Pulmonary artery endothelial cell (primary cell): Measurements from ENCODE around the gene EVI5. TPM values are rescaled to one million over a fixed set of nuclear protein-coding genes. Genes with fewer than 3 reads are reported as not detected.
"Not testable (repeated sequence)": the region's sequence is repeated elsewhere in the genome, so short reads cannot be mapped to it uniquely, and the experiment has no call there.

Source experiments
- DNase-seq: peaks from one replicate; pipeline ENCODE4 v3.0.0-alpha.2; 2011; ENCODE audit warnings: low read depth, low spot score
- total RNA-seq: library from RNA; depleted of rRNA; stranded (reverse); fragments of >200 nt; gene quantifications from 2 replicates; pipeline ENCODE4 v1.2.3, GENCODE V29; 2014

Gene EVI5
- total RNA-seq, 1 donor from 2014 or later, result 82.3 TPM

GRCh38 chr1:92527670-92528069 is 257.2 kb downstream of the EVI5 start:
- no peak for DNase-seq

GRCh38 chr1:92524944-92525590 is 259.8 kb downstream of the EVI5 start:
- DNase-seq, result not testable (repeated sequence)

GRCh38 chr1:92519043-92519442 is 265.9 kb downstream of the EVI5 start:
- no peak for DNase-seq

DNA sequence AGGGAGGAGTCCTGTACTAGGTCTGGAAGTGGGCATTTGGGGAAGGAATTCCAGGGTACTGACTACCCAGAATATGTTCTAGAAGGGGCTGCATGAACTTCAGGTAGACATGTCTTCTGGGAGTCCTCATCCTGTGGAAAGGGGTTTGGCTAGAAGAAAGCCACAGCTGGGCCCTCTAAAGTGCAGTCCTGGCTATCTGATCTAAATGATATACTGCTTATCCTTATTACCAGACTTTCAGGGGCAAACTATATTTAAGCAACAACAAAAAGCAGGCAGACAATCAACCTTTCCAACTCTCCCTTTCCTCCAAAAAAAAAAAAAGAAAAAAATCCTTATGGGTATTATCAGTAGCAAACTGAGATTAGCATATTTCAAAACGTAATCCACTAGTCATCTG is 268.3 kb downstream of the EVI5 start:
- DNase-seq, result no peak

DNA sequence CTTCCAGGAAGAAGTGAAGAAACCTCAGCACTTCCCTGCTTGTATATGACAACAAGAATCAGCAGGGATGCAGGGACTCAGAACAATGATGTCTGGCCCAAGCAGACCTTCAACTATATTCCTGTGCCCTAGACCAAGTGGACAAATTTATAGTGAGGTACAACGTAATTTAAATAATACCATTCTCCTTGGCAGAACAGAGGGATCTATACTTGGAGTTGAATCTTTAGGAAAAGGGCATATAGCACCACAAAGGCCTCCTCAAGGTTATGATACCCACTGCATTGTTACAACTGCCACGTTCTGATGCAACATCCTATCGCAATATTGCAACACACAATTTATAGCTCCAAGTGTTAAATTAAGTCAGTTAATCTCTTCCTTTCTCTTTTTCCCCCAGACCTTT is 269.1 kb downstream of the EVI5 start:
- DNase-seq, result no peak

- DNase-seq, result no peak
Measured at GRCh38 chr1:92511541-92511940, 273.4 kb downstream of the EVI5 start.

DNA sequence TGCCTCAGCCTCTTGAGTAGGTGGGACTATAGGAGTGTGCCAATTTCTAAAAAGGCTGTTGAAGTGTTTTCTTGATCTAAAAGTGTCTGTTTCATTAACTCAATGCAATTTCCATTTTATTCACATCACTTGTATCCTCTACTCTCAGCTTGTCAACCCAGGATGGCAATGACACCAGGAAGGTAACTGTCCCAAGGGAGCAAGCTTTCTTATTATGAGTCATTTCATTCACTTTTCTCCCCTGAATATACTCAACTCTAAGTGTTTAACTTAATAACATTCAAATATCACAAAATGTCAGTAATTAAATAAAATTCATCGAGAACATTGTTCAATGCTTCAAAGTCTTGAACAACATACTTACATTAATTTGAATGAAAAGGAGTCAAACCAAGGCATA is 275.3 kb downstream of the EVI5 start:
- DNase-seq, result no peak

GRCh38 chr1:92505015-92505692 is 279.8 kb downstream of the EVI5 start:
- DNase-seq, result no peak

DNA sequence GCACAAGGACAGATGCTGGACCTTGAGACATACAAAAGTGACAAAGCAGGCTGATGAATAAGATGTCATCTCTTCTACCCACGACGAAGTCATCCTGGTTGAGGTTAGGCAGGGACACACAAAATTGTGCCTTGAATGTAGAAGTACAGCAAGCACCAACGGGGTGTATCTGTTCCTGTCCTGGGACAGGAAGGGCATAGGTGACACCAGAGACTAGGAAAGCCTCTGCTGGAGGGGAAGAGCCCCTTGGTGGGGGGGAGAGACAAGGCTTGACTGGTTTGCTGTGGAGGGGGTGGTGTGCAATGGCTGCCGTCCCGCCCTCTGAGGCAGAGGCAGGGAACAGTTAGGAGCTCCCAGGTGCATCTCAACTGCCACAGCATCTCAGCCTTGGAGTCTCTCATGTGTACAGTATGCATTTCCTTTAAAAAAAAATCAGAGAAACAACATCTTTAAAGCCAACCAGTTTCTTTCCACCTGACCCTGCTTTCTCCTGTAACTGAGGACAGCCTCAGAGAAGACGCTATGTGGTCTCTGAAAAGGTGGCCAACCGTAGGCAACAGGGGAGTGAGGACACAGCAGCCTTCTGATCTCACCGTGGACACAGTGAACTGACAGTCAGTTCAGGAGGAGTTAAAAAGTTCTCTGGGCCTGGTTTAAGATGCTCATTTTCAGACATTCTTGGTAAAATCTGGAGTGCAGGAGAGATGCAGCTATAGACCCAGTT is 280.5 kb downstream of the EVI5 start:
- DNase-seq, result no peak

- no peak for DNase-seq
Measured at GRCh38 chr1:92503926-92504285, 281.0 kb downstream of the EVI5 start.

DNA sequence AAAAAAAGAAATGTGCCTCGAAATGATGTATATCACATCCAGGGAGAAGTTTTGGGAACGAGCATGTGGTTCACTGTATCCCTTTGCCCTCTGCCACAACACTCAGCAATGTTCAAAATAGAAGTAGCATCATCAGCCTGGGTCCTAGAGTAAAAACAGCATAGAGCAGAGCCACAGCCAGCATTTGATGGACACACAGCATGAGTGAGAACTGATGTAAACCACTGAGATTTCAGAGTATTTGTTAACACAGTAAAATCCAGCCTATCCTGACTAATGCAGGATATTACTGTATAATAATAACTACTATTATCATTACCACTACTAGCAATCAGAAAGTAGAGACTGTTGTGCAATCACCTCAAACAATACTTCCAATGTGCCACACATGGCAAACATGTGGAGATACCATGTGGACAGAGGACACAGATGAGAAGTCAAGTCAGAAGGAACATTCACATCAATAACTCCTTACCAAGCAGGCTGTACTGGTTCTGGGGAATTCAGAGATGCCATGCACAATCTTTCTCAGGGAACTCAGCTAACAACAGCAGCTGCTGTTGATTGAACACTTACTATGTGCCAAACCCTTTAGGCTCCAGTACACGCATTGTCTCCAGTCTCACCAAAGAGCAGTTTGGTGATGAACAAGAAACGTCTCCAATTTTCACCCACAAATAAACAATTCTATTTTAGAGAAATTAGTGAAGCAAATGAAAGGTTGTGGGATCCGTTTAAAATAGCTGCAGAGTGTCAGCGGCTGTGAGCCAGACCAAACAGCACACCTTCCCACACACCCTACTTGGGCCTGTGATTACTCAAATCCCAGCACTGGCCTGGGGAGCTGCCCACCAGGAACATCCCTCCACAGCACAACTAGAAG is 281.6 kb downstream of the EVI5 start:
- DNase-seq, result no peak

- DNase-seq, result no peak
Measured at GRCh38 chr1:92502247-92502646, 282.7 kb downstream of the EVI5 start.

- no peak for DNase-seq
Measured at GRCh38 chr1:92500552-92500951, 284.4 kb downstream of the EVI5 start.

DNA sequence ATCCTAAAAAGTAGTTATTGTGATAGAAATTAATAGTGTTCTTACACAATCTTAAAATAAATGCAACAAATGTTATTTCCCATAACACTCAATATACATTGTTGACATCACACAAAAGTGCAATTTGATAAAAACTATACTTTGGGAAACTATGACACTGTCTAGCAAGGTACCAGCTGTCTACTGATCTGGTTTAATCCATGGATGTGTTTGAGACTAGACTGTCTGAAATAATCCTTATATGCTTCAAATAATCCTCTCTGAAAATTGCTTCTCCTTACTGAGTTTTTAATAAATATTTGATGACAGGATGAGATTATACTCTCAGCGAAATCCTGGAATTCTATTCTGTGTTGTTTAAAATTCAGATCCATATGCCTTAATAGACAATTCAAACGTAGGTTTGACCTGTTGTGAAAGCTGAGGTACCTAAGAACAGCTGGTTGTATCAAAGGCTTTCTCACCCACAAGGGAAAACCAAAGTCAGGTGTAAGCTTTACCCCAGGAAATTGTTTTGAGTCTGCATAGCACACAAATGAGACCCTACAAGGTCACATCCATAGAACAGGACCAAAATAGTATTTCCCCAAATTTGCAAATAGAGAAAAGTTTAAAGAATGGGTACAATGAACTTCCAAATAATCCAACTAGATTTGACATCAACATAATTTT is 289.4 kb downstream of the EVI5 start:
- no peak for DNase-seq

DNA sequence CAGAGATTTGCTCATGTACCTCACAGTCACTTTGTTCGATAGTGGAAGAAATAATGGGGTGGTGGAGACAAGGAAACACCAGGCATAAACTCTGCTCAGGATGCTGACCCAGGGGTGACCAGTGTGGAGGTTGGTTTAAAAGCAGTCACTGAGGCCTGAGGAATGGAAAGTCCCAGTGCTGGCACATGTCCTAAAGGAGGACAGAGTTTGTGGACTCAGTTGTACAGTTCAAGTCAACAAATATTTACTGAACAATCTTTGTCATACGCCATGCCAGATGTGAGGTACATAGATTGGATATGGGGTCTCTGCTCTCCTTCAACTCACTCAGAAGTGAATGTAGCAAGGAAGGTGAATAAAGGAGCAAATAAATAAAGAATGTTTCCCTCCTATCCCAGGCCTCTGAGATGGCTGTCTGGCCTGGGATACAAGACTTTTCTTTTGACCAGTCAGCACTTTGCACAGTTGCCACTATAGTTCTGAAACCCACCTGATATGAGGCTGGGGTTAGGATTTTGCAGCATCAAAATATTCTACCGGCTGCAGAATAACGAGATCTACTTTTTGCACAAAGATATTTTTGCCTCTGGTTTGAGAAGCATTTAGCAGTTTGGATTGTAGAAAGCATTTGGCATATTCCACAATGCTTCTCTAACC is 290.3 kb downstream of the EVI5 start:
- no peak for DNase-seq

DNA sequence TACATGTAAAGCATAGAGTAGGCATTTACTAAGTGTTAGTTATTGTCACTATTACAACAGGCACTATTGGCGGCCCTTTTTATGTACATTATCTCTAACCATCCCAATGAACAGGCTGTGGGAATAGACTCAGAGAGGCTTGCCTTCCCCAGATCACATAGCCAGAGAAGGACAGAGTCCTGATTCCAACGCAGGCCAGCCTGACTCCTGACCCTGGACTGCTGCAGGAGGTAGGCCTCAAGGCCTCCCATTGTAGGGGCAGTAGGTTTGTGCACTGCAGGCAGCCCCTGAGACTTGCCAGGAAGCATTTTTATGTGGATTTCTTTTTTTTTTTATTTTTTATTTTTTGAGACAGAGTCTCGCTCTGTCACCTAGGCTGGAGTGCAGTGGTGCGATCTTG is 291.8 kb downstream of the EVI5 start:
- DNase-seq, result no peak

DNA sequence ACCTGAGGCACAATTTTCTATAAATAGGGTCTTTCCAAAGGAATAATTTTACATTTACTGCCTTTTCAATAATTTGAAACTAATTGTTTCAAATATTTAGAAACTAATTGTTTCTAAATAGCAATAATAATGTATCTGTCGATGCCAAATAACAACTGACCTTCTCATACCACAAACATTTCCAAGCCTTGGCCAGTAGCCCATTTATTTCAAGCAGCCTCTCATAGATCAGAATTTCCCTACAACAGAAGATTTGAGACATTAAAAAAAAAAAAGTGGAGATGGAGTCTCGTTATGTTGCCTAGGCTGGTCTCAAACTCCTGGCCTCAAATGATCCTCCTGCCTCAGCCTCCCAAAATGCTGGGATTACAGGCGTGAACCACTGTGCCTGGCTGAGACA is 296.1 kb downstream of the EVI5 start:
- no peak for DNase-seq

DNA sequence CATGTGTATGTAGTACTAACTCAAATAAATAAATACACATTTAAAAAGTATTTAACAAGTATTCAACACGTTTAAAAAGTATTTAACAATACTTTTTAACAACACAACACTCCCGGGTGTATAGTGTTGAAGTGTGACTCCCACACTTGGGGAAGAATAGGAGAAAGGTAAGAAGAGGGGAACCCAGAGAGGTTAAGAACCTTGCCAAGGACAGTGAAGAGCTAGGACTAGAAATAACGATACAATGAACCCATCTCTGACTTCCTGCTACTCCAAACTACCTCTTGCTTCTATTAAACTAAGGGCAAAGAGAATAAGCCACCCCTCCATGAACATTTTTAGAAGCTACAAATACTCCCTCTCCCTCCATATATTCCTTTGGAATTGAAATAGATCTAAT is 296.5 kb downstream of the EVI5 start:
- DNase-seq, result no peak

DNA sequence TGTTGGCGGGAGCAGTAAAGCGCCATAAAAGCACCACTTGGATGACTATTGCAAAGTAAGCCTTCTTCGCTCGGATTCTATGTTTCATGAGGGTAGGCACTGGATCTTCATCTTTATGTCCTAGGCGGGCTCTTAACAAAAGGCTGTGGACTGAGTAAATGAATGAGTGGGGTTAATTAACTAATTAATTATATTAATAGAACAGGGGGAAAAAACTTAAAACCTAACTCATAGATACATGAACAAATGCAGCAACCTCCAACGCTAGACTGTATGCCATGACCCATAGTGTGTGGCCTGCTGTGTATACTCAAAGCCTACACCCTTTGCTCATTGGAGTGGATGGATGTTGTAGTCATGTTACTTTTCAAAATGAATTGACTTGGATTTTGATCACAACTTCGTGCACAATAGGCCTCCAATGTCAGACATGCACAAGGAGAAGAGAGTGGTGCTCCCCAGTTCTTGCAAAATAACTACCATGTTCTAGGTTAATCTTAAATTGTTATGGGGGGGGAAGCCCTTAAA is 297.8 kb downstream of the EVI5 start:
- DNase-seq, result no peak

DNA sequence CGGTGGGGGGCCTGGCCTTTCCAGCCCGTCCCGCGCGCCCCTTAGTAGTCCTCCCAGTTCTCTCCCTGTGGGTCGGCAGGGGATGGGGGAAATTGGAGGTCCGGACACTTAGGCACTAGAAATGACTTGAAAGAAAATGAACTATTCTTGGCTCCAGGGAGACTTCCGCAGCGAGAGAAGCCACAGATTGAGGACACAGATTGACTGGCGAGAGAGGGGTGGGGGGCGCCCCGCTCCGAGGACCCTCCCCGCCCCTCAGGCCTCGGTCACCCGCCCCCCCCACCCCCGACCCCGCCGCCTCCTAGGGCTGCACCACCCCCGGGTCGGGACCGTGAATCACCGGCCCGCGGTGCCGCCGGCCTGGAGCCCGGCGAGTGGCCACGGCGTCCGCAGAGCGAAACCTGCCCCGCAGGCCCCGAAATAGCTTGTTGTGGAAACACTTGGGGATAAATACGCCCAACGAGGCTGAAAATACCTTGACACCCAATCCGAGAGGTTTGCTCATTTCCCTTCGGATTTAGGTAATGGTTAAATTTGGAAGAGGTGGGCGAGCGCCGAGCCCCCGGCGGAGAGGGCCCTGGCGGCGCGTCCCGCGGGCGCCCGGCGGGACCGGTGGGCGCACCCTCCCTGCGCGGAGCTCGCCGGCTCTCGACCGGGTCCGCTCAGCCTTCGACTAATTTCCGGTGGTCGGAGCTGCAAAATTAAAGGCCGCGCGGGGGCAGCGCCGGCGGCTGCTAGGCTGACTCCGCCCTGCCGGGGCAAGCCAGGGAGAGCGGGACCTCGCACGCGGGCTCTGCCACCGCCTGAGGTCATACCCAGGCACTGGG is 298.4 kb downstream of the EVI5 start, which contains the start of gene GFI1:
TSS of gene GFI1 (minus strand) at position 675 of the 827 bp plus-strand sequence. CDS start 3,438 bp downstream, outside the sequence.
- DNase-seq, result no peak
